ENCODE results near the gene TMUB2.
A peak's percentile ranks its signal among the peaks of the same experiment; 100 is the strongest.

The TMUB2 gene

GRCh38 chr17:44176671-44177501 is 9.9 kb upstream of the TMUB2 start:
- DNase-seq = no peak

GRCh38 chr17:44177640-44178039 is 9.1 kb upstream of the TMUB2 start:
- DNase-seq = no peak

- no peak for DNase-seq
These were observed 8.6 kb upstream of the TMUB2 start for GRCh38 chr17:44178133-44178532.

GRCh38 chr17:44183024-44183423 is 3.7 kb upstream of the TMUB2 start:
- DNase-seq = no peak

GRCh38 chr17:44184212-44184810 is 2.5 kb upstream of the TMUB2 start:
- DNase-seq = no peak

GRCh38 chr17:44187131-44187899 is 543 bp downstream of the TMUB2 start:
- no peak for DNase-seq

- no peak for DNase-seq
These were observed 2.0 kb downstream of the TMUB2 start for GRCh38 chr17:44188576-44189403.

GRCh38 chr17:44190481-44190880 is 3.7 kb downstream of the TMUB2 start:
- DNase-seq = no peak

GRCh38 chr17:44191369-44191768 is 4.6 kb downstream of the TMUB2 start:
- DNase-seq = no peak

GRCh38 chr17:44191941-44192496 is 5.2 kb downstream of the TMUB2 start:
- no peak for DNase-seq

- no peak for DNase-seq
These were observed 6.0 kb downstream of the TMUB2 start for GRCh38 chr17:44192750-44193149.

GRCh38 chr17:44193326-44194084 is 6.7 kb downstream of the TMUB2 start:
- DNase-seq = no peak

- DNase-seq = no peak
These were observed 10.3 kb downstream of the TMUB2 start for GRCh38 chr17:44197107-44197506.

- DNase-seq = no peak
These were observed 11.4 kb downstream of the TMUB2 start for GRCh38 chr17:44197980-44198720.

- peak; percentile 49 for DNase-seq
These were observed 12.2 kb downstream of the TMUB2 start for GRCh38 chr17:44198721-44199552.

- DNase-seq = peak; percentile 99
These were observed 13.0 kb downstream of the TMUB2 start, which contains the start of gene ATXN7L3 for GRCh38 chr17:44199553-44200477. Gene ATXN7L3, minus strand, starts transcription at chr17:44199884. Its CDS starts 1,814 bp downstream, at chr17:44198070.

- DNase-seq = no peak
These were observed 13.8 kb downstream of the TMUB2 start for GRCh38 chr17:44200478-44201155.

GRCh38 chr17:44202756-44203155 is 16.0 kb downstream of the TMUB2 start:
- DNase-seq = no peak
